ENCODE data around the gene SPTSSB. TPM values are rescaled to one million over a fixed set of nuclear protein-coding genes. Genes with fewer than 3 reads are reported as not detected.

Gene SPTSSB
- total and polyA plus RNA-seq, 9 of the 15 experiments (the other 6 are each of a cell fraction or from before 2014, with no cell fraction given): 0.07 TPM; not detected in 8

DNA sequence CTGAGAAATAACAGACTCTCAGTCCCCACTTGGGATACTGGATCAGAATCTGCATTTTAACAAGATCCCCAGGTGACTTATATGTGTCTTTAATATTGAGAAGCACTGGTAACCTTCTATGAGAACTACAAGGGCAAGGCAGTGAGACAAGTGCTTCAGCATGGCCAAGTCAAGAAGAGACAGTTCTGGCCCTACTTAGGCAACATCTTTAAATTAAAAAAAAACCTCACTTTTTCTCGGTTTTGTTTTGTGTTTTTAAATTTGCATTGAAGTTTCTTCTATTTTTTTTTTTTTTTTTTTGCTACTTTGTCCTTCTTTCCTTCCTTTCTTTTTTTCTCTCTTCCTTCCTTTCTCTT, 42.5 kb upstream of the SPTSSB start (continued):
- TF ChIP-seq SRF (CRISPR knock-in tag; IDR thresholded peaks at IDR 0.05): no peak
- TF ChIP-seq ZNF316 (IDR thresholded peaks at IDR 0.05): no peak
- TF ChIP-seq, protein P1, sequence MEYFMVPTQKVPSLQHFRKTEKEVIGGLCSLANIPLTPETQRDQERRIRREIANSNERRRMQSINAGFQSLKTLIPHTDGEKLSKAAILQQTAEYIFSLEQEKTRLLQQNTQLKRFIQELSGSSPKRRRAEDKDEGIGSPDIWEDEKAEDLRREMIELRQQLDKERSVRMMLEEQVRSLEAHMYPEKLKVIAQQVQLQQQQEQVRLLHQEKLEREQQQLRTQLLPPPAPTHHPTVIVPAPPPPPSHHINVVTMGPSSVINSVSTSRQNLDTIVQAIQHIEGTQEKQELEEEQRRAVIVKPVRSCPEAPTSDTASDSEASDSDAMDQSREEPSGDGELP (CRISPR knock-in tag; IDR thresholded peaks at IDR 0.05; ENCODE audit: borderline replicate concordance): no peak
- no peak for TF ChIP-seq TCF3 (CRISPR knock-in tag; IDR thresholded peaks at IDR 0.05)
- no peak for TF ChIP-seq ZNF668 (CRISPR knock-in tag; IDR thresholded peaks at IDR 0.05)
- TF ChIP-seq ELF4 (CRISPR knock-in tag; IDR thresholded peaks at IDR 0.05): no peak
- TF ChIP-seq SMAD2 (IDR thresholded peaks at IDR 0.05; ENCODE audit: low read depth, low read length): no peak
- no peak for TF ChIP-seq FOXP1 (CRISPR knock-in tag; IDR thresholded peaks at IDR 0.05)
- no peak for TF ChIP-seq GTF2E2 (tag; IDR thresholded peaks at IDR 0.05)

DNA sequence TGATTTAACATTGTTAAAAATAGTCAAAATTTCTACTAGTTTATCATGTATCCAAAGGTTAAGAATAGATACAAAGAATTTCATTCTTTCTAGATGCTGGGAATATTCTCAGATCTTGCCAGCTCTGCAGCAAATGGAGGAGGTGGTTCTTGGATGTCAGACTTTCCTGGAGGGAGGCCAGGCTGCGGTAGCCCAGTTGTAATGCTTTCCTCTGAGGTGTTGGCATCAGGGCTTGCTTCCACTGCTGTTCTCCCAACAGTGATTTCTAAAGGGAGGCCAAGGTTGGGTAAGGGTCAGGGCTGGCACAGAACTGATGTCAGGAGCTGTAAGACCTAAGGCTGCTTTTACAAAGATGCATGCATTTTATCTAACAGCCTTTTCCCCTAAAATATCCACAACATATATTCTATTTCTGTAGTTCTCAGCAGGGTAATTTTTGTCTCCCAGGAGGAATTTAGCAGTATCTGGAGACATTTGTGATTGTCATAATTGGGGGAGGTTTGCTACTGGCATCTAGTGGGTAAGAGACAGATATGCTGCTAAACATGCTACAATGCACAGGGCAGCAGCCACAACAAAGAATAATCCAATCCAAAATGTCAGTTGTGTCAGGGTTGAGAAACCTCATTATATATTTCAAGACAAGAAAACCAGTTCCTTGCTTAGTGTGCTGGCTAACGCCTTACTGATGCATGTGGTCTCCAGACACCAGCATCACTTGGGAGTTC, 42.0 kb upstream of the SPTSSB start:
- ChIA-PET POLR2A (no interaction called here), CTCF (ENCODE audit: low intra/inter-chr PET ratio) (no interaction called here)
- H3K27me3 ChIP-seq (ENCODE audit: control insufficient read depth in 2 of 2, insufficient read depth in 2 of 2, low read length in 2 of 2): no peaks in the 10 kb centered on the region
- no peaks in the 10 kb centered on the region for H3K4me1 ChIP-seq (replicated peaks in 1 of 2; ENCODE audit: control insufficient read depth in 2 of 2, insufficient read depth in 2 of 2, low read length in 2 of 2)
- H3K4me2 ChIP-seq (ENCODE audit: insufficient read depth, low read length): no peak overlapping the region
- no TSS peak for BruUV-seq (replicated peaks)
- FAIRE-seq: no peak
- no peak overlapping the region for H3K9ac ChIP-seq (ENCODE audit: insufficient read depth in 1 of 2, low read depth in 2 of 2, low read length in 2 of 2)
- no peak for ATAC-seq
- DNase-seq (ENCODE audit: extremely low read depth in 1 of 4, low spot score in 3 of 4): no peak
- H3K9me1 ChIP-seq (ENCODE audit: control insufficient read depth, insufficient read depth, low read length): no peaks in the 10 kb centered on the region
- no peaks in the 10 kb centered on the region for H3K36me3 ChIP-seq (ENCODE audit: control insufficient read depth, insufficient read depth, low read length)
- H3K4me3 ChIP-seq: no peak overlapping the region
- intact Hi-C loops (cut with micrococcal nuclease) (no loop called here), in situ Hi-C loops (cut with MboI) (no loop called here)
- no peaks in the 10 kb centered on the region for H3K9me3 ChIP-seq (replicated peaks; ENCODE audit: control insufficient read depth, insufficient read depth, low read depth, low read length)
- TF ChIP-seq ZNF175 (CRISPR knock-in tag; IDR thresholded peaks at IDR 0.05; ENCODE audit: low read depth) (no peak), ZSCAN32 (CRISPR knock-in tag; IDR thresholded peaks at IDR 0.05) (no peak), FOS (IDR thresholded peaks at IDR 0.05; ENCODE audit: extremely low read depth, insufficient read length) (no peak), HNRNPH1 (optimal IDR thresholded peaks at IDR 0.05; ENCODE audit: low read depth, low read length) (no peak), ZNF707 (CRISPR knock-in tag; conservative IDR thresholded peaks at IDR 0.05) (no peak)
- TF ChIP-seq, protein P1 (CRISPR knock-in tag; IDR thresholded peaks at IDR 0.05; ENCODE audit: borderline replicate concordance): no peak
- TF ChIP-seq, protein P2, sequence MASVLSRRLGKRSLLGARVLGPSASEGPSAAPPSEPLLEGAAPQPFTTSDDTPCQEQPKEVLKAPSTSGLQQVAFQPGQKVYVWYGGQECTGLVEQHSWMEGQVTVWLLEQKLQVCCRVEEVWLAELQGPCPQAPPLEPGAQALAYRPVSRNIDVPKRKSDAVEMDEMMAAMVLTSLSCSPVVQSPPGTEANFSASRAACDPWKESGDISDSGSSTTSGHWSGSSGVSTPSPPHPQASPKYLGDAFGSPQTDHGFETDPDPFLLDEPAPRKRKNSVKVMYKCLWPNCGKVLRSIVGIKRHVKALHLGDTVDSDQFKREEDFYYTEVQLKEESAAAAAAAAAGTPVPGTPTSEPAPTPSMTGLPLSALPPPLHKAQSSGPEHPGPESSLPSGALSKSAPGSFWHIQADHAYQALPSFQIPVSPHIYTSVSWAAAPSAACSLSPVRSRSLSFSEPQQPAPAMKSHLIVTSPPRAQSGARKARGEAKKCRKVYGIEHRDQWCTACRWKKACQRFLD (CRISPR knock-in tag; IDR thresholded peaks at IDR 0.05): no peak
- TF ChIP-seq, protein P3, sequence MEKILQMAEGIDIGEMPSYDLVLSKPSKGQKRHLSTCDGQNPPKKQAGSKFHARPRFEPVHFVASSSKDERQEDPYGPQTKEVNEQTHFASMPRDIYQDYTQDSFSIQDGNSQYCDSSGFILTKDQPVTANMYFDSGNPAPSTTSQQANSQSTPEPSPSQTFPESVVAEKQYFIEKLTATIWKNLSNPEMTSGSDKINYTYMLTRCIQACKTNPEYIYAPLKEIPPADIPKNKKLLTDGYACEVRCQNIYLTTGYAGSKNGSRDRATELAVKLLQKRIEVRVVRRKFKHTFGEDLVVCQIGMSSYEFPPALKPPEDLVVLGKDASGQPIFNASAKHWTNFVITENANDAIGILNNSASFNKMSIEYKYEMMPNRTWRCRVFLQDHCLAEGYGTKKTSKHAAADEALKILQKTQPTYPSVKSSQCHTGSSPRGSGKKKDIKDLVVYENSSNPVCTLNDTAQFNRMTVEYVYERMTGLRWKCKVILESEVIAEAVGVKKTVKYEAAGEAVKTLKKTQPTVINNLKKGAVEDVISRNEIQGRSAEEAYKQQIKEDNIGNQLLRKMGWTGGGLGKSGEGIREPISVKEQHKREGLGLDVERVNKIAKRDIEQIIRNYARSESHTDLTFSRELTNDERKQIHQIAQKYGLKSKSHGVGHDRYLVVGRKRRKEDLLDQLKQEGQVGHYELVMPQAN (IDR thresholded peaks at IDR 0.05; ENCODE audit: borderline replicate concordance): no peak
- no peaks in the 10 kb centered on the region for H3K79me2 ChIP-seq (ENCODE audit: control insufficient read depth, insufficient read depth, low read length)
- no peak overlapping the region for H2AFZ ChIP-seq (ENCODE audit: low read depth, low read length)
- H3K27ac ChIP-seq (ENCODE audit: extremely low read depth, low read depth, low read length): no peak overlapping the region
- 0% methylated on average over 2 of the region's 2 CpGs for WGBS (ENCODE audit: insufficient coverage, low coverage, missing lambda C conversion rate)
- H4K20me1 ChIP-seq (replicated peaks; ENCODE audit: control insufficient read depth, insufficient read depth, low read length): no peaks in the 10 kb centered on the region
